ENCODE data around the gene ZNF814.
"Not testable (repeated sequence)": the region's sequence is repeated elsewhere in the genome, so short reads cannot be mapped to it uniquely, and the experiment has no call there.

The ZNF814 gene

DNA sequence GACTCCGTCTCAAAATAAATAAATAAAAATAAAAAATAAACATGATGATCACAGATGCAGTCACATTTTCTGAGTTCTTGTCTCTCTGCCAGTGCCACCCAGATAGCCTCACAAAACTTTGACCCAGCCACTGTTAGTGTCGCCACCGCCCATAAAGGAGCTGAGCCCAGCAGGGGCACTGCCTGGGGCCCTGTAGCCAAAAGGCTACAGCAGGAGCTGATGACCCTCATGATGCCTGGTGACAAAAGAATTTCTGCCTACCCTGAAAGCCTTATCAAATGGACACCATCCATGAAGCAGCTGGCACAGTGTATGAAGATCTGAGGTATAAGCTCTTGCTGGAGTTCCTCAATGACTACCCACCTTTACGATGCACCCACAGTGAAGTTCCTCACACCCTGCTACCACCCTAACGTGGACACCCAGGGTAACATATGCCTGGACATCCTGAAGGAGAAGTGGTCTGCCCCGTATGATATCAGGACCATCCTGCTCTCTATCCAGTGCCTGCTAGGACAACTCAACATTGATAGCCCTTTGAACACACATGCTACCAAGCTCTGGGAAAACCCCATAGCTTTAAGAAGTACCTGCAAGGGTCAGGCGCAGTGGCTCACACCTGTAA is 20.9 kb downstream of the ZNF814 start:
- no peak for FAIRE-seq

DNA sequence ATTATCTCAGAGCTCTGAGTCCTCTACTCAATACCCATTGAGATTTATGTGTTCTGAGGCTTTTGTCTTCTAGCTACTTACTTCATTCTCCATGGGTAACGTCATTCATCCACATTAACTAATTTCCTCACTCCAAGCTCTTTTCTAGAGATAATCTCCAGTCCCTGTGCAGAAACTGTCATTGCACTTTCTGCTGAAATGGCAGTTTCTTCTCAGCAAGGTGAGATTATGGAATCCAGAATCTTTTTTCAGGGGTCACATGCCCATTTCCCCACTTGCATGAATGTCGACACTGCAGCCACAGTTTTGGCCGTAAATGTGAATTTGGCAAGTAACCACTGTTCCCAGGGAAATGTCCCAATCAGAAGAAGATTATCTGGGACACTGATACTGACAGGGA is 26.5 kb downstream of the ZNF814 start:
- not testable (repeated sequence) for DNase-seq (ENCODE audit: extremely low spot score, insufficient read length, low read depth); FAIRE-seq

More for the DNA sequence above, 20.9 kb downstream of the ZNF814 start:
- DNase-seq (ENCODE audit: extremely low spot score, insufficient read length, low read depth) = no peak

DNA sequence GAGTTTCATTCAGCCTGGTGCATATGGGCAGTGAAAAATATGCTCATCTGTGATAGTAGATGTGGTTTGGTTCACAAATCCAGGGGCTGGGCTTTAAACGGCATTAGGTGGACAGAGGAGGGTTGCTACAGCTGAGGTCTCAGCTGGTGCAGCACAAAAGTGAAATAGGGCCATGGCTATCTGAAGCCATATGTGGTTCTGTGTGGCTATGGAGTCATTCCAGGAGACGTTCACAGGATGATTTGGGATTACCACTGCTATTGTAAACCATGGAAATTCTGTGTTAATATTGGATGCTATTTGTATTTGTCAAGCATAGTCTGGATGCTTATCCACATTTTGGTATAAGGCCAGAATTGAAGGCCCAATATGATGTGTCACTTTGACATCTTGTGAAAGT is 34.7 kb downstream of the ZNF814 start:
- not testable (repeated sequence) for DNase-seq (ENCODE audit: extremely low spot score, insufficient read length, low read depth); FAIRE-seq

DNA sequence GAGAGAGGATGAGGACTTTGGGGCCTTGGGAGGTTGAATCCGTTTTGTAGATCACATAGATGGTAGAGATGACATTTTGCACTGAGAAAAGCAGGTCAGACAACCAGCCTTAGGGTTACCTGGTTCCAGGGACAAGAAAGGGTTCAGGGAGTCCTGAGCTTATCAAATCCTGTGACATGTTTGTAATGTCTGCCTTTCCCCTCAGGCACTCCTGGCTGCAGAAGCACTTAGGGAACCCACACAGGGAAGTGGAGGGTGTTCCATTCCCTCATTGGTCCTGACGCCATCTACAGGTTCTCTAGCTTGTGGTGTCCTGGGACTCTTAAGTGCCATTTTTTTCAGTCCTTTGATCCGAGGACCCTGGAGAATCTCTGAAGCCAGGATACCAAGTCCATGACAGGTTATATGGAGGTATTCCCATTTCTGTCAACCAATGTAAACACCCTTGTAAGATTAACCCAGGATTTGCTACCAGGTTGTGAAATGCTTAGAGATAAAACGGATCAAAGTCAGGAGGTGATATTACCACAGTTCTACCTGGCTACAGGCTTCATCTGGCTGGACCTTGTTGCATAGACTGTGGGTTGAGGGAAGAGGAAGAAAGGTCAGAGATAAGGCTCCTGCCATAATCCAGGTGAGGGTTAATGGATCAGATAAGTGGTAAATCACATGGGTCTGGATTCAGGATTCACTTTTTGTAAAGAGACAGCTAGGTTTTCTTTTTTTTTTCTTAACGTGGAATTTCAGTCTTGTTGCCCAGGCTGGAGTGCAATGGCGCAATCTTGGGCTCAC is 36.8 kb downstream of the ZNF814 start:
- not testable (repeated sequence) for FAIRE-seq; DNase-seq (ENCODE audit: extremely low spot score, insufficient read length, low read depth)

DNA sequence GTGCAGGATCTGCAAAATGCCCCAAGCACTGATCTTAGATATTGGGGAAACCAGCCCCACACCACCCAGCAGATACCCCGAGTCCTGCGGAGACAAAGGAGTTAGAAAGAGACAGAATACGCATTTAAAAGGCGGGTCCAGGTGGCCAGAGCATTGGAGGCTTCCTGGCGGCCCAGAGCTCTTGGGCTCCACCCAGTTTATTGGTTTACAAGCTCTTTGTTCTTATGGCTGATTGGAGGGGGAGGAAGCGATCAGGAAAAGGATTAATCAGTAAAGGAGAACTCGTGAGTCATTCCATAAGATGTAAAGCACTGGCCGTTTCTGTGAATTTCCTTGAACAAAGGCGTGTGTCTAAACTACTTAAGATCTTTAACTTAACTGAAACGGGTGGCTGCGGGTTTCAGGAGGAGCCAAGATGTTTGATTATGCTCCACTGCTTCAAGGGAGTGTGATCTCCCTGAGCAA is 38.3 kb downstream of the ZNF814 start:
- FAIRE-seq (no peak), DNase-seq (ENCODE audit: extremely low spot score, insufficient read length, low read depth) (no peak)

DNA sequence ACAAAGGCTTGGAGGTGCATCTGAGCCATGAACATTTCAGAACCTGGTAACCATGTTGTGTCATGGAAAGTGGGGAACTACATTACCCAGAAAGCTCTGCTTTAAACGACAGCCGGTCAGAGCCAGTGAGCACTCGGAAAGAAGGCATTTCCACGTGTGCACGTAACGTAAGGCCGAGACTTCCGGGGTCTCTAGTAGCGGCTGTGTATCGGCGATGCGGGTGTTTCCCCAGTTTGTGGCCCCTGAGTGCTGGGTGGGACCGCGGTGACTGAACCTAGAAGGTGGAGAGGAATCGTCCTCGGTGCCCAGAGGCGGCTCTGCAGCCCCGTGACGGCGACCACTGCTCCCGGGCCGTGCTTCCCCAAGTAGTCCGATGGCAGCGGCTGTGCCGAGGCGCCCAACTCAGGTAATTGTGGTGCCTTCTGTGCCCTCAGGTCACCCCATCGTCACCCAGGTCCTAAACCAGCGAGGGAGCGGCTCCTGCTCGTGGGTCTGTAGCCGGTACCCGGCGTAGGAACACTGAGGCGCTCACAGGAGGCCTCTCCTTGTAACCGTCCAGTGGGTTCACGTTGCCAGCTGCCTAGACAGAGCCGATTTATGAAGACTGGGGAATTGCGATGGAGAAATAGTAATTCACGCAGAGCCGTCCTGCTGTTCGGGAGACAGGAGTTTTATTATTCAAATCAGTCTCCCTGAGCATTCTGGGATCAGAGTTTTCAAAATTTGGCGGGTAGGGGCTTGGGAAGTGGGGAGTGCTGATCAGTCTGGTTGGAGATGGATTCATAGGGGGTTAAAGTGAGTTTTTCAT is 39.0 kb downstream of the ZNF814 start, which contains the start of gene ZNF587:
Gene ZNF587, plus strand, starts transcription at position 194 of the 808 bp plus-strand sequence. Its CDS starts 180 bp downstream, at position 374.
- FAIRE-seq = peak; percentile 94
- DNase-seq (ENCODE audit: extremely low spot score, insufficient read length, low read depth) = peak; percentile 52

DNA sequence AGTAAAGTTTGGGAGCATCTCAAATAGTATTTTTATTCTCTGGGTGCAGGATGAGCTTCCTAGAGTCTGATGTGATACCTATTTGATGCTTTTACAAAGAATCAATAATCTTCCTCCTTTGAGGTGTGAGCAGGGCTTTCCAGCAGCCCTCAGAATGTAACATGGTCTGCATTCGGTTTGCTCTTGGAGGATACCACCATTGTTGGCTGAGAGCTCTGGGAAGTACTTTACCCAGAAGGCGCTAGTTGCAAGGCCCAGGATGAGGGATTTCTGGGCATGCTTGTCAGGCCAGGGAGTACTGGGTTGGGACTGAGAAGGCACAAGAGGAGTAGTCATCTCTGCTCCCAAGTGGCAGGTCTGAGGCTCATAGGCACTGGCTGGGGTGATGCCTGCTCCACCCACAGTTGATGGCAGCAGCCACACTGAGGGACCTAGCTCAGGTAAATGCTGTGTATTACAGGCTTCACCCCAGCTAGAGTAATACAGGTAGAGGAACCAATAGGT is 39.6 kb downstream of the ZNF814 start:
- not testable (repeated sequence) for FAIRE-seq

DNA sequence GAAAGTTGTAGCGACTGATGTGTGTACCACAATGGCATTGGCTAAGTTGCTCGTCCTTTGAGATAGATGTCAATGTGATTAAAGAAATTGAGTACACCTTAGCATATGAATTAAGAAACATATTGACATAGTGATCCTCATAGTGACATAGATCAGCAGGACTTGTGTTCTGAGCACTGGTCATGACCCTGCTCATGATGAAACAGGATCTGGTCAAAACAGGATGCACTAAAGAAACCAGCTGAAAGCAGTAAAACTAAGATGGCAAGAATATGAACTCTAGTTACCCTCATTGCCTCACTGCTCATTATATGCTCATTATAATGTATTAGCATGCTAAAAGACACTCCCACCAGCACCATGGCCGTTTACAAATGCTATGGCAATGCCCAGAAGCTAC is 41.7 kb downstream of the ZNF814 start:
- DNase-seq (ENCODE audit: extremely low spot score, insufficient read length, low read depth); FAIRE-seq: not testable (repeated sequence)

More for the DNA sequence above, 39.6 kb downstream of the ZNF814 start:
- DNase-seq (ENCODE audit: extremely low spot score, insufficient read length, low read depth) = not testable (repeated sequence)

DNA sequence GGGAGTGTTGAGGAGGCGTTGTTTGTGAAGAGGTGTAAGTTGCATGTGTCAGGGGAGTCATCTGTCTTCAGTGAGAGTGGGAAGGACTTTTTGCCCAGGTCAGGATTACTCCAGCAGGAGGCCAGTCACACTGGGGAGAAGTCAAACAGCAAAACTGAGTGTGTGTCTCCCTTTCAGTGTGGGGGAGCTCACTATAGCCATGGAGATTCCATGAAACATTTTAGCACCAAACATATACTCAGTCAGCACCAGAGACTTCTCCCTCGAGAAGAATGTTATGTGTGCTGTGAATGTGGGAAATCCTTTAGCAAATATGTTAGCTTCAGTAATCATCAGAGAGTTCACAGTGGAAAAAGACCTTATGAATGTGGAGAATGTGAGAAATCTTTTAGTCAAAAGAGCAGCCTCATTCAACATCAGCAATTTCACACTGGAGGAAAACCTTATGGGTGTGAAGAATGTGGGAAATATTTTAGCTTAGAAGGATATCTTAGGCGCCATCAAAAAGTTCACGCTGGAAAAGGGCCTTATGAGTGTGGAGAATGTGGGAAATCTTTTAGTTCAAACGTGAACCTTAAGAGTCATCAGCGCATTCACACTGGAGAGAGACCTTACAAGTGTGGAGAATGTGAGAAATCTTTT is 47.6 kb downstream of the ZNF814 start:
- FAIRE-seq (no peak), DNase-seq (ENCODE audit: extremely low spot score, insufficient read length, low read depth) (no peak)

DNA sequence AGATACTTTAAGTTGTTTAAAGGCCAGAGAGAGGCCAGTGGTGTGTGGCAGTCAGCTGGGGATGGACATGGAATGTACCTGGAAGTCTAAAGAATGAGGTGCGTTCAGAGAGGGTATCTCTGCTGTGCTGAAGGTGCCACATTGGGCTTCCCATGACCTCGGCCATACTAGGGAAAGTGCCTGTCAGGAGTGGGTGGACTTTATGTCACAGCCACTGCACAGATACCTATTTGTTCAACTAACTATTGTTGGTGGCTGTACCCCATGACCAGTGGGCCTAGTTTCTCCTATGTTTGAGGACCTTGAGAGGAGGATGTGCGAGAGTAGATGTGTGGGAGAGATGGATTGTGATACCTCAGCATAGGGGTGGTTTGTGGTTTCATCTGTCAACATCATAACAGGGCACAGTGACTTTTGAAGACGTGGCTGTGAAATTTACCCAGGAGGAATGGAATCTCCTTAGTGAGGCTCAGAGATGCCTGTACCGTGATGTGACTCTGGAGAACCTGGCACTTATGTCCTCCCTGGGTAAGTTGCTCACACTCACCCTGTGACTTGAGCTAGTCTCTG is 50.1 kb downstream of the ZNF814 start:
- not testable (repeated sequence) for FAIRE-seq

DNA sequence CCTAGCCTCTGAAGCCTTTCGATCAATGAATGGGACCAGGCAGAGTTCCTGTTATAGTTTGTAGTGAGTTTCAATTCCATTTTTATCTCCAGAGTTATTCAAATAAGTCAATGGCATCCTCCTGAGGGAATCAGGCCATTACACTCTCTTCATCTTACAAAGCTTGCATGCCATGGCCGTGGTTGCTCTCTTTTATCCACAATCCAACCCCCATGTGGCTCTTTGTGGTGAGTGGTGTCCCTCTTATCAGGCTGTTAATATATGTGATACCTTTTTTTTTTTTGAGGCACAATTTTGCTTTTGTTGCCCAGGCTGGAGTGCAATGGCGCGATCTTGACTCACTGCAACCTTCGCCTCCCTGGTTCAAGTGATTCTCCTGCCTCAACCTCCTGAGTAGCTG is 51.8 kb downstream of the ZNF814 start:
- not testable (repeated sequence) for DNase-seq (ENCODE audit: extremely low spot score, insufficient read length, low read depth); FAIRE-seq

More for the DNA sequence above, 50.1 kb downstream of the ZNF814 start:
- not testable (repeated sequence) for DNase-seq (ENCODE audit: extremely low spot score, insufficient read length, low read depth)

DNA sequence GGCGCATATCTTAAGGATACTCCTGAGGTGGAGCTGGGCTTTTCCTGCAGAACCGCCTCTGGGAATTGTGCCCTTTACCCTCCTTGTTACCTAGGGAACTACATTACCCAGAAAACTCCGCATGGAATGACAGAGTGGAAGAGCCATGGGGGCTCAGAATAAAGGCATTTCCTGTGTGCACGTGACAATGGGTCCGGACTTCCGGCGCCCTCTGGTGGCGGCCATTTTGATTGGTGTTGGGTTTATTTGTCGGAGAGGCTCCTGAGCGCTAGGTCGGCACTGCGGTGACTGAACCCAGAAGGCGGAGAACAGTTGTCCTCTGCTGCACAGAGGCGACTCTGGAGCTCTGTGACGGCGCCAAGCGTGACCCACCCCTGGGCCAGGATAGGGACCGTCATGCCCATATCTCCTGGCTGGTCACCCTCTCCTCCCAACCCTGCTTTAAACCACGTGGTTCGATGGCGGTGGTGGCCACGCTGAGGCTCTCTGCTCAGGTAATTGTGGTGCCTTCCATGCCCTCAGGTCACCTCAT is 58.7 kb downstream of the ZNF814 start, which contains the start of gene ZNF587B:
Gene ZNF587B, plus strand, starts transcription at position 229 of the 532 bp plus-strand sequence. Its CDS starts 230 bp downstream, at position 459.
- DNase-seq (ENCODE audit: extremely low spot score, insufficient read length, low read depth) (no peak), FAIRE-seq (no peak)

DNA sequence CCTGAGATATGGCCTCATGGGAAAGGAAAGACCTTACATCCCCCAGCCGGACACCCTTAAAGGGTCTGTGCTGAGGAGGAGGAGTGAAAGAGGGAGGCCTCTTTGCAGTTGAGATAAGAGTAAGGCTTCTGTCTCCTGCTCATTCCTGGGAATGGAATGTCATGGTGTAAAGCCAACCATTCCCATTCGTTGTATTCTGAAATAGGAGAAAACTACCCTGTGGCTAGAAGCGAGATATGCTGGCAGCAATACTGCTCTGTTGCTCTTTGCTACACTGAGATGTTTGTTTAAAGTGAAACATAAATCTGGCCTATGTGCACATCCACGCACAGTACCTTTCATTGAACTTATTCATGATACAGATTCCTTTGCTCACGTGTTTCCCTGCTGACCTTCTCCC is 59.5 kb downstream of the ZNF814 start:
- DNase-seq (ENCODE audit: extremely low spot score, insufficient read length, low read depth) = no peak
- no peak for FAIRE-seq

DNA sequence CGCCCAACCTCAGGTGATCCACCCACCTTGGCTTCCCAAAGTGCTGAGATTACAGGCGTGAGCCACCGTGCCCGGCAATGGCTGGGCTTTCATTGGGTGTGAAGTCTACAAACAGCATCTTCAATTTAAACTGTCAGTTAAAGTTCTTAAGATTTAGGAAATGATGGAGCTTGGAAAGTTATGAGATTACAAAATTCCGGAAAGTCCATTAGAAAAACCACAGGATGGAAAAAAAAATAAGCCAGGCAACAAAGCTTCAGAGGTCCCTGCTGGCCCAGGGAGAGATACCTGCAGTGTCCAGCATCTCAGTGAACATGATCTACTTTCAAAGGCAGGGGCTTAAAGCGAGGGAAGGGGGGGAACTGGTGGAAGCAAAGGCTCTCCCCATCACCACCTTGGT is 63.3 kb downstream of the ZNF814 start:
- FAIRE-seq (no peak), DNase-seq (ENCODE audit: extremely low spot score, insufficient read length, low read depth) (no peak)

DNA sequence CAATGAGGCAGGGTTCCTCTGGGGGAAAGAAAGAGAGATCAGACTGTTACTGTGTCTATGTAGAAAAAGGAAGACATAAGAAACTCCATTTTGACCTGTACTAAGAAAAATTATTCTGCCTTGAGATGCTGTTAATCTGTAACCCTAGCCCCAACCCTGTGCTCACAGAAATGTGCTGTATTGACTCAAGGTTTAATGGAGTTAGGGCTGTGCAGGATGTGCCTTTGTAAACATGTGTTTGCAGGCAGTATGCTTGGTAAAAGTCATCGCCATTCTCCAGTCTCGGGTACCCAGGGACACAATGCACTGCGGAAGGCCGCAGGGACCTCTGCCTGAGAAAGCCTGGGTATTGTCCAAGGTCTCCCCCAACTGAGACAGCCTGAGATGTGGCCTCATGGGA is 65.2 kb downstream of the ZNF814 start:
- not testable (repeated sequence) for FAIRE-seq; DNase-seq (ENCODE audit: extremely low spot score, insufficient read length, low read depth)

DNA sequence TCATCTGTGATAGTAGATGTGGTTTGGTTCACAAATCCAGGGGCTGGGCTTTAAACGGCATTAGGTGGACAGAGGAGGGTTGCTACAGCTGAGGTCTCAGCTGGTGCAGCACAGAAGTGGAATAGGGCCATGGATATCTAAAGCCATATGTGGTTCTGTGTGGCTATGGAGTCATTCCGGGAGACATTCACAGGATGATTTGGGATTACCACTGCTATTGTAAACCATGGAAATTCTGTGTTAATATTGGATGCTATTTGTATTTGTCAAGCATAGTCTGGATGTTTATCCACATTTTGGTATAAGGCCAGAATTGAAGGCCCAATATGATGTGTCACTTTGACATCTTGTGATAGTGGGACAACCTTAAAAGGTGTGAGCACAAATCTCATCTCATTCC is 65.7 kb downstream of the ZNF814 start:
- FAIRE-seq; DNase-seq (ENCODE audit: extremely low spot score, insufficient read length, low read depth): not testable (repeated sequence)

DNA sequence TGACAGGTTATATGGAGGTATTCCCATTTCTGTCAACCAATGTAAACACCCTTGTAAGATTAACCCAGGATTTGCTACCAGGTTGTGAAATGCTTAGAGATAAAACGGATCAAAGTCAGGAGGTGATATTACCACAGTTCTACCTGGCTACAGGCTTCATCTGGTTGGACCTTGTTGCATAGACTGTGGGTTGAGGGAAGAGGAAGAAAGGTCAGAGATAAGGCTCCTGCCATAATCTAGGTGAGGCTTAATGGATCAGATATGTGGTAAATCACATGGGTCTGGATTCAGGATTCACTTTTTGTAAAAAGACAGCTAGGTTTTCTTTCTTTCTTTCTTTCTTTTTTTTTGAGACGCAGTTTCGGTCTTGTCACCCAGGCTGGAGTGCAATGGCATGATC is 67.3 kb downstream of the ZNF814 start:
- DNase-seq (ENCODE audit: extremely low spot score, insufficient read length, low read depth); FAIRE-seq: not testable (repeated sequence)

DNA sequence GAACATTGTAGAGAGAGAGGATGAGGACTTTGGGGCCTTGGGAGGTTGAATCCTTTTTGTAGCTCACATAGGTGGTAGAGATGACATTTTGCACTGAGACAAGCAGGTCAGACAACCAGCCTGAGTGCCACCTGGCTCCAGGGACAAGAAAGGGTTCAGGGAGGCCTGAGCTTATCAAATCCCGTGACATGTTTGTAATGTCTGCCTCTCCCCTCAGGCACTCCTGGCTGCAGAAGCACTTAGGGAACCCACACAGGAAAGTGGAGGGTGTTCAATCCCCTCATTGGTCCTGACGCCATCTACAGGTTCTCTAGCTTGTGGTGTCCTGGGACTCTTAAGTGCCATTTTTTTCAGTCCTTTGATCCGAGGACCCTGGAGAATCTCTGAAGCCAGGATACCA is 67.7 kb downstream of the ZNF814 start:
- not testable (repeated sequence) for DNase-seq (ENCODE audit: extremely low spot score, insufficient read length, low read depth); FAIRE-seq

DNA sequence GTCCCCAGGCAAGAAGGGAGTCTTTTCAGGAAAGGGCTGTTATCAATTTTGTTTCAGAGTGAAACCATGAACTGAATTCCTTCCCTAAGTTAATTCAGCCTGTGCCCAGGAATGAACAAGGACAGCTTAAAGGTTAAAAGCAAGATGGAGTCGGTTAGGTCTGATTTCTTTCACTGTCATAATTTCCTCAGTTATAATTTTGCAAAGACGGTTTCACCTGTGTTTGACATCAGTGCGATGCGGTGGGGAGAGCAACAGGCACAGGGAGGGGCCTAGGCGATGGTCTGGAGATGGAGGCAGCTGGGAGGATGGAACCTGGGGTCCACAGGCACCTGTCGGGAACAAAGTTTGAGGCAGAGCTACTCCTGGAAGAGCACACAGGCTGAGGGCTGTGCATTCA is 68.2 kb downstream of the ZNF814 start:
- DNase-seq (ENCODE audit: extremely low spot score, insufficient read length, low read depth) (no peak), FAIRE-seq (no peak)
